Epithelial cell of proximal tubule (primary cell): ENCODE measurements around the gene TMEM150A. TPM values are rescaled to one million over a fixed set of nuclear protein-coding genes. Genes with fewer than 3 reads are reported as not detected.
A peak's percentile ranks its signal among the peaks of the same experiment; 100 is the strongest.

Experiments
- DNase-seq: peaks from one replicate; pipeline ENCODE4 v3.0.0-alpha.2; 2011; ENCODE audit warnings: low read depth
- H3K4me3 ChIP-seq: 2 replicates; pipeline ENCODE4 v1.5.1; 2011; ENCODE audit warnings: low read depth, mild to moderate bottlenecking, low read length
- CTCF ChIP-seq: conservative IDR thresholded peaks from 2 replicates; pipeline ENCODE4 v1.5.1; 2012; ENCODE audit warnings: low read depth, mild to moderate bottlenecking, low read length
- total RNA-seq: library from RNA; depleted of rRNA; stranded (reverse); fragments of >200 nt; gene quantifications from 2 replicates; pipeline ENCODE4 v1.2.3, GENCODE V29; 2015

The TMEM150A gene
- total RNA-seq, 1 donor from 2014 or later: 7.4 TPM

- H3K4me3 ChIP-seq: peak within 1 kb of the TSS; percentile 91
- no peak for DNase-seq
- no peak for TF ChIP-seq CTCF
Observed at GRCh38 chr2:85611705-85612587, 9.4 kb upstream of the TMEM150A start, which contains the start of gene C2orf68. Gene C2orf68, minus strand, starts transcription at chr2:85612066. Its CDS starts 82 bp downstream, at chr2:85611984.

GRCh38 chr2:85611217-85611704, 8.8 kb upstream of the TMEM150A start:
- TF ChIP-seq CTCF: no peak
- peak overlapping the region; percentile 91 for H3K4me3 ChIP-seq
- DNase-seq: no peak

- TF ChIP-seq CTCF: no peak
- H3K4me3 ChIP-seq: no peak overlapping the region
- DNase-seq: no peak
Observed at GRCh38 chr2:85607268-85608215, 5.0 kb upstream of the TMEM150A start.

- no peak for DNase-seq
- TF ChIP-seq CTCF: no peak
- H3K4me3 ChIP-seq: no peak overlapping the region
Observed at GRCh38 chr2:85606116-85606455, 3.6 kb upstream of the TMEM150A start.

GRCh38 chr2:85605406-85606115, 3.1 kb upstream of the TMEM150A start:
- DNase-seq: no peak

More at GRCh38 chr2:85605406-85606115, 3.1 kb upstream of the TMEM150A start:
- TF ChIP-seq CTCF: no peak
- no peak overlapping the region for H3K4me3 ChIP-seq
